H1 (cell line): ENCODE data around the gene HOXA13. TPM values are rescaled to one million over a fixed set of nuclear protein-coding genes. Genes with fewer than 3 reads are reported as not detected.

ENCODE experiments used
- CTCF ChIA-PET: fragments of 300-600 bp; sonication (Branson Sonifier 250); formaldehyde crosslinking; loops from one replicate; lab custom pipeline; 2021; ENCODE audit not compliant: partially characterized antibody; lab: Charles Lee
- POLR2A ChIA-PET: fragments of 300-600 bp; sonication (Branson Sonifier 250); formaldehyde crosslinking; loops from one replicate; lab custom pipeline; 2021; ENCODE audit warnings: inconsistent platforms; ENCODE audit not compliant: partially characterized antibody; lab: Charles Lee
- DNase-seq, 2 experiments: peaks; one replicate each; pipeline versions ENCODE4 v3.0.0 to v3.0.0-alpha.2; 2010 to 2022; ENCODE audit warnings: low spot score in 2 of 2, low read depth in 1 of 2, mixed read lengths in 1 of 2
- FAIRE-seq: peaks from 2 replicates; lab custom pipeline; 2011; peaks lifted over from hg19 to GRCh38; lab: Jason Lieb, UNC
- H2AFZ ChIP-seq: 2 replicates; pipeline ENCODE4 v1.8.1; 2012; ENCODE audit warnings: low read length, inconsistent platforms
- H2AK5ac ChIP-seq: 2 replicates; pipeline ENCODE4 v1.6.1; 2013; ENCODE audit warnings: low read depth, low read length
- H2BK120ac ChIP-seq: replicated peaks from 2 replicates; pipeline ENCODE3; 2013; ENCODE audit warnings: low read depth, low read length, inconsistent platforms
- H2BK12ac ChIP-seq: 2 replicates; pipeline ENCODE4 v1.6.1; 2013; ENCODE audit warnings: low read depth, low read length
- H2BK15ac ChIP-seq: 2 replicates; pipeline ENCODE4 v1.6.1; 2013; ENCODE audit warnings: low read length
- H2BK20ac ChIP-seq: 2 replicates; pipeline ENCODE4 v1.6.1; 2013; ENCODE audit warnings: low read length
- H2BK5ac ChIP-seq: 2 replicates; pipeline ENCODE4 v1.6.1; 2013; ENCODE audit warnings: low read depth, low read length
- H3K14ac ChIP-seq: 2 replicates; pipeline ENCODE4 v1.6.1; 2013; ENCODE audit warnings: inconsistent platforms; ENCODE audit not compliant: insufficient read length
- H3K18ac ChIP-seq: 2 replicates; pipeline ENCODE4 v1.6.1; 2013; ENCODE audit warnings: low read length; ENCODE audit errors: extremely low read depth
- H3K23ac ChIP-seq: 2 replicates; pipeline ENCODE4 v1.6.1; 2013; ENCODE audit warnings: inconsistent platforms; ENCODE audit not compliant: insufficient read length
- H3K23me2 ChIP-seq: 2 replicates; pipeline ENCODE4 v1.6.1; 2013; ENCODE audit warnings: low read depth, low read length
- H3K27ac ChIP-seq: 2 replicates; pipeline ENCODE4 v1.6.1; 2011; ENCODE audit warnings: low read depth, low read length, inconsistent platforms
- H3K27me3 ChIP-seq, 4 experiments: replicated peaks in 1 of 4; 1 replicate in 1 of 4; 2 replicates in 3 of 4; pipeline versions ENCODE4 v1.6.1 to v1.8.1; 2011 to 2013; ENCODE audit warnings: low read length in 3 of 4, mild to moderate bottlenecking in 3 of 4, inconsistent platforms in 2 of 4, mixed read lengths in 2 of 4, moderate library complexity in 1 of 4; ENCODE audit not compliant: control insufficient read depth in 3 of 4, insufficient read depth in 3 of 4; ENCODE audit errors: extremely low read depth in 1 of 4
- H3K36me3 ChIP-seq, 4 experiments: 2 replicates each; pipeline versions ENCODE4 v1.6.1 to v1.8.1; 2011 to 2013; ENCODE audit warnings: mild to moderate bottlenecking in 4 of 4, low read length in 3 of 4, moderate library complexity in 2 of 4, control low read depth in 1 of 4, inconsistent platforms in 1 of 4; ENCODE audit not compliant: insufficient read depth in 4 of 4, control insufficient read depth in 2 of 4
- H3K4ac ChIP-seq: replicated peaks from 2 replicates; pipeline ENCODE3; 2013; ENCODE audit warnings: low read length, low read depth, mixed read lengths, inconsistent platforms; ENCODE audit not compliant: insufficient read length
- H3K4me1 ChIP-seq, 4 experiments: replicated peaks in 1 of 4; 1 replicate in 1 of 4; 2 replicates in 3 of 4; pipeline versions ENCODE4 v1.6.1 to v1.8.1; 2011 to 2013; ENCODE audit warnings: low read length in 3 of 4, inconsistent platforms in 2 of 4, mixed read lengths in 1 of 4; ENCODE audit not compliant: insufficient read depth in 4 of 4, control insufficient read depth in 3 of 4
- H3K4me2 ChIP-seq, 2 experiments: 2 replicates each; pipeline versions ENCODE4 v1.6.1 to v1.8.1; 2011 to 2013; ENCODE audit warnings: low read depth in 2 of 2, low read length in 2 of 2, control low read depth in 1 of 2, inconsistent platforms in 1 of 2, mild to moderate bottlenecking in 1 of 2; ENCODE audit not compliant: insufficient read depth in 1 of 2
- H3K4me3 ChIP-seq, 4 experiments: fragments of 200-600, 300-600 bp in 1 of 4; sonication (generic), shearing (Covaris generic), sonication (Bioruptor Twin) in 1 of 4; 2 replicates each; pipeline versions ENCODE4 v1.5.1 to v1.8.1; 2011 to 2016; ENCODE audit warnings: low read length in 4 of 4, low read depth in 3 of 4, control low read depth in 2 of 4, inconsistent platforms in 2 of 4, mild to moderate bottlenecking in 2 of 4, mixed read lengths in 1 of 4, moderate library complexity in 1 of 4; ENCODE audit not compliant: insufficient read depth in 2 of 4; ENCODE audit errors: extremely low read depth in 1 of 4
- H3K56ac ChIP-seq: replicated peaks from 2 replicates; pipeline ENCODE3; 2013; ENCODE audit warnings: low read depth, mild to moderate bottlenecking, mixed read lengths, low read length, inconsistent platforms; ENCODE audit not compliant: insufficient read length
- H3K79me1 ChIP-seq: 2 replicates; pipeline ENCODE4 v1.6.1; 2013; ENCODE audit warnings: low read depth, low read length, control low read depth
- H3K79me2 ChIP-seq, 2 experiments: 2 replicates each; pipeline versions ENCODE4 v1.6.1 to v1.8.1; 2012 to 2013; ENCODE audit warnings: low read length in 2 of 2, mild to moderate bottlenecking in 2 of 2, inconsistent platforms in 1 of 2; ENCODE audit not compliant: insufficient read depth in 2 of 2, control insufficient read depth in 1 of 2
- H3K9ac ChIP-seq, 4 experiments: replicated peaks in 1 of 4; 1 replicate in 1 of 4; 2 replicates in 3 of 4; pipeline versions ENCODE4 v1.6.1 to v1.8.1; 2011 to 2013; ENCODE audit warnings: low read depth in 3 of 4, low read length in 3 of 4, control low read depth in 2 of 4, mild to moderate bottlenecking in 2 of 4, moderate library complexity in 2 of 4, inconsistent platforms in 1 of 4; ENCODE audit errors: extremely low read depth in 1 of 4
- H3K9me3 ChIP-seq, 2 experiments: 2 replicates each; pipeline versions ENCODE4 v1.6.1 to v1.8.1; 2012 to 2013; ENCODE audit warnings: mild to moderate bottlenecking in 2 of 2, moderate library complexity in 2 of 2, control low read depth in 1 of 2, inconsistent platforms in 1 of 2, low read depth in 1 of 2, low read length in 1 of 2, mixed read lengths in 1 of 2; ENCODE audit not compliant: insufficient read depth in 2 of 2
- H4K20me1 ChIP-seq, 2 experiments: replicated peaks in 1 of 2; 2 replicates each; pipeline versions ENCODE3 to v1.8.1; 2011 to 2013; ENCODE audit warnings: inconsistent platforms in 2 of 2, low read length in 2 of 2, mild to moderate bottlenecking in 1 of 2; ENCODE audit not compliant: insufficient read depth in 2 of 2, control insufficient read depth in 1 of 2
- H4K5ac ChIP-seq: 2 replicates; pipeline ENCODE4 v1.6.1; 2013; ENCODE audit warnings: low read length, low read depth, mixed read lengths, inconsistent platforms; ENCODE audit not compliant: insufficient read length
- H4K8ac ChIP-seq: 2 replicates; pipeline ENCODE4 v1.8.0; 2013; ENCODE audit warnings: mild to moderate bottlenecking, moderate library complexity, low read length, inconsistent platforms; ENCODE audit not compliant: insufficient read depth; ENCODE audit errors: extremely low read depth
- H4K91ac ChIP-seq: replicated peaks from 2 replicates; pipeline ENCODE3; 2013; ENCODE audit warnings: low read length, mixed read lengths, inconsistent platforms; ENCODE audit not compliant: insufficient read length
- ASH2L ChIP-seq: fragments of 200-600, 300-600 bp; sonication (generic); IDR thresholded peaks from one replicate; pipeline ENCODE4 v1.7.1; 2017; ENCODE audit warnings: low read length
- CBX8 ChIP-seq: fragments of 300-800, 300-1000 bp; sonication (generic); IDR thresholded peaks from 2 replicates; pipeline ENCODE4 v1.7.1; 2016; ENCODE audit warnings: low read depth, low read length, borderline replicate concordance
- CTBP2 ChIP-seq: IDR thresholded peaks from 2 replicates; pipeline ENCODE4 v1.7.0; 2011; ENCODE audit warnings: borderline replicate concordance, mild to moderate bottlenecking, moderate library complexity, mixed read lengths, low read length; ENCODE audit not compliant: insufficient read depth, insufficient read length
- JUND ChIP-seq: IDR thresholded peaks from 2 replicates; pipeline ENCODE4 v1.6.1; 2011; ENCODE audit warnings: mild to moderate bottlenecking, improper control_type of control experiment, low read length
- MAFK ChIP-seq: IDR thresholded peaks from 2 replicates; pipeline ENCODE4 v1.6.1; 2012; ENCODE audit warnings: low read depth, mild to moderate bottlenecking, improper control_type of control experiment, low read length
- NANOG ChIP-seq: IDR thresholded peaks from 2 replicates; pipeline ENCODE4 v1.6.1; 2011; ENCODE audit warnings: low read length, low read depth, mild to moderate bottlenecking, inconsistent platforms; ENCODE audit not compliant: insufficient read depth, poor library complexity, severe bottlenecking
- RNF2 ChIP-seq: fragments of 200-900, 300-1000 bp; sonication (generic); IDR thresholded peaks from 2 replicates; pipeline ENCODE4 v1.7.1; 2016; ENCODE audit warnings: borderline replicate concordance, low read depth, mild to moderate bottlenecking, antibody characterized with exemption, low read length; ENCODE audit not compliant: poor library complexity, severe bottlenecking; ENCODE audit errors: missing control alignments
- SP1 ChIP-seq: IDR thresholded peaks from 2 replicates; pipeline ENCODE4 v1.6.1; 2011; ENCODE audit warnings: low read depth, low read length
- SP2 ChIP-seq: IDR thresholded peaks from 2 replicates; pipeline ENCODE4 v1.6.1; 2012; ENCODE audit warnings: mild to moderate bottlenecking, low read length, inconsistent platforms
- WGBS, 2 experiments: shearing (Covaris generic) in 1 of 2; methylation state at CpG; one replicate each; pipeline versions ENCODE4 v1.1.6 to v1.1.7; 2013 to 2015; ENCODE audit warnings: low lambda C conversion rate in 2 of 2, mixed read lengths in 2 of 2, inconsistent platforms in 1 of 2, low coverage in 1 of 2, missing lambda C conversion rate in 1 of 2; ENCODE audit not compliant: insufficient replicate concordance in 2 of 2, insufficient coverage in 1 of 2, insufficient read length in 1 of 2; ENCODE audit errors: extremely low coverage in 1 of 2, missing lambda C conversion rate in 1 of 2; 5-methylcytosine and 5-hydroxymethylcytosine counted together
- polyA plus RNA-seq, 7 experiments: library from polyadenylated mRNA; depleted of rRNA in 3 of 7; stranded (reverse) in 5 of 7; unstranded in 2 of 7; fragments of >200 nt in 5 of 7; fragments of 200-250 nt in 2 of 7; gene quantifications; 1 replicate in 5 of 7; 2 replicates in 1 of 7; 4 replicates in 1 of 7; pipeline versions ENCODE4 v1.2.1 to v1.2.3, GENCODE V29; 2011 to 2013; ENCODE audit warnings: missing spikeins in 2 of 7, mixed read lengths in 2 of 7
- total RNA-seq: library from RNA; stranded (reverse); fragmentation: NEBNext Ultra II Directional; extraction: Animal tissue kit (Norgen Biotek cat#: 25700); gene quantifications from 2 replicates; pipeline ENCODE4 v1.2.1, GENCODE V29; 2021
- TF ChIP-seq, protein P1 (sequence below): IDR thresholded peaks from 2 replicates; pipeline ENCODE4 v1.6.1; 2012; ENCODE audit warnings: inconsistent platforms

Gene HOXA13
- total and polyA plus RNA-seq, 2 of the 8 experiments (the other 6 are each of a cell fraction or from before 2014, with no cell fraction given), result not detected

DNA sequence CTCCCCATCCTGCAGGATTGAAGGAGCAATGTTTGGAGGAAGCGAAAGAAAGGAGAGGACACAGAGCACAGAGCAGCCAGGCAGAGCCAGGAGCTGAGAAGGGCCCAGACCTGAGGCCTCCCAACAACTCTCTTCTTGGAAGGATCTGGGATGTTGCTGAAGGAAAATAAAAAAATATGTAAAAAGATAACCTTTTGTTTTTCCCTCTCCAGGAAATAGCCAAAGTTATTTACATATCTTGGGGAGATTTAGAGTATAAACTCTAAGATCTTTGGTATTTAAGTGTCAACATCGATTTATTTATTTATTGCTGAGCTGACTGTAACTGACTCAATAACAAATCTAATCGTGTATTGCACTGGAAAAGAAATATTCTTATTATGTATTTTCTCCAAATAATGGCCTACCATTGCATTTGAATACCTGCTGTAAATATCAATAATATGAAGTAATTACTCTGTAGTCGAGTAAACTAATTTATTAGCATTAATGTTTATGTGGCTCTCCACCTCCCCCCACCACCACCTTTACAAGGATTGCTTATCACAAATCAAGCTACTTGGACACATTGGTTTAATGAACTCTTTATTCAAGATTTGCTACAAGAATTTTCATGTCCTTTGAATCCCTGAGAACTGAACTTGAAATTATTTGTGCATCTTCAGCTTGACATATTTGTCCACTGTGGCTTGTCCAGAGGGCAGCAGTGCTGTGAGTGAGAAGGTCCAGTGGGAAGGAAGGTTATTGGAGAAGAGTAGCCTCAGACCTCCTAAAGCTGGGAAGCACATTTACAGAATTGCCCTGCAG lies 13.0 kb downstream of the HOXA13 start:
- Histone ChIP-seq H3K36me3 (peaks cover 0 to 8% (median 0%) of the 10 kb centered on the region in 4 experiments; a peak in 1 of 8 replicates), H2BK20ac (no peak overlapping the region), H3K23ac (no peak overlapping the region), H3K56ac (no peak overlapping the region), H3K27ac (no peak overlapping the region), H3K27me3 (peaks cover 98 to 100% (median 99%) of the 10 kb centered on the region in 4 experiments), H3K9me3 (no peaks in the 10 kb centered on the region; a peak in 1 of 4 replicates), H3K23me2 (no peaks in the 10 kb centered on the region), H2BK15ac (no peak overlapping the region), H3K79me1 (no peaks in the 10 kb centered on the region), H2BK120ac (no peak overlapping the region), H3K4me3 (no peak overlapping the region), H4K5ac (no peak overlapping the region)
- POLR2A ChIA-PET, result interaction anchor here (0.5 to 0.9 kb wide), 3 partner anchors 12 to 286 kb away, joined by 3 read pairs; no protein-coding TSS in a partner anchor
- no peak for DNase-seq
- FAIRE-seq, result no peak
- TF ChIP-seq, protein P1, sequence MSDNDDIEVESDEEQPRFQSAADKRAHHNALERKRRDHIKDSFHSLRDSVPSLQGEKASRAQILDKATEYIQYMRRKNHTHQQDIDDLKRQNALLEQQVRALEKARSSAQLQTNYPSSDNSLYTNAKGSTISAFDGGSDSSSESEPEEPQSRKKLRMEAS, result no peak
- TF ChIP-seq CBX8, result no peak; the same call in none of the 2 replicates
- no peak for TF ChIP-seq JUND
- TF ChIP-seq CTBP2, result no peak
- no peak for TF ChIP-seq SP1
- no peak for TF ChIP-seq RNF2
- TF ChIP-seq ASH2L, result no peak
- TF ChIP-seq SP2, result no peak
- TF ChIP-seq NANOG, result no peak
- no peak for TF ChIP-seq MAFK
- TF ChIP-seq, all 59 proteins: peak for 0
- WGBS, 2 experiments, result 30% methylated on average over 4 of the region's 4 CpGs; no CpG with 5 or more reads in 1 of the 2 experiments
- Histone ChIP-seq H3K79me2 (no peaks in the 10 kb centered on the region), H4K91ac (no peak overlapping the region), H3K4ac (no peak overlapping the region), H3K4me2 (no peak overlapping the region; a peak in 1 of 4 replicates), H2BK5ac (no peak overlapping the region), H3K9ac (no peak overlapping the region), H3K4me1 (peaks cover 0 to 27% (median 16%) of the 10 kb centered on the region in 4 experiments; a peak in 6 of 7 replicates), H4K8ac (no peak overlapping the region), H3K14ac (no peak overlapping the region), H2BK12ac (no peak overlapping the region), H3K18ac (no peak overlapping the region), H2AK5ac (no peak overlapping the region), H4K20me1 (peaks cover 34 to 63% of the 10 kb centered on the region in 2 experiments), H2AFZ (no peak overlapping the region)
- CTCF ChIA-PET, result interaction anchor here (0.8 to 9.1 kb wide), 18 partner anchors 8 to 90 kb away, joined by 3 to 64 read pairs (median 4); partner anchors contain the start of genes EVX1, HOXA1 and HOXA5
